HG03095 (cell line): ENCODE measurements around the gene NR6A1.

Source experiments
- ATAC-seq: cut with Tn5 transposase; IDR thresholded peaks from one replicate; pipeline ENCODE4 v1.9.1; 2021; ENCODE audit warnings: moderate library complexity; ENCODE audit not compliant: unreplicated experiment

The NR6A1 gene

DNA sequence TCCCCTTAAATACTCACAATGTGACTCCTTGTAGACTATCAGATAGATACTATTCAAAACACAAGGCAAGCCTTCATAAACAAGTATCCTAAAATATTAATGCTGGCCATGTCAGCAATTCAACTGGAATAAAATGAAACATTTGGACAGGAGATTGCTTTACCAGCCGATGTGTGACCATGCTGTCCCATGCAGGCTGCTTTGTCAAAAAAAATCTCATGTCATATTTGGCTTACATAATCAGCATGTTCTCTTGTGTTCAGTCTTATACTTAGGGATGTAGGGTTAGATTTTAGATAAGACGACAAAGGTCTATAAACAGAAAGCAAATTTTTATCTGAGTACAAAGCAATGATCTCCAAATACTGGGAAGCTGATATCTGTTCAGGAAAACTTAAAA, 108.5 kb downstream of the NR6A1 start:
- no peak for ATAC-seq

DNA sequence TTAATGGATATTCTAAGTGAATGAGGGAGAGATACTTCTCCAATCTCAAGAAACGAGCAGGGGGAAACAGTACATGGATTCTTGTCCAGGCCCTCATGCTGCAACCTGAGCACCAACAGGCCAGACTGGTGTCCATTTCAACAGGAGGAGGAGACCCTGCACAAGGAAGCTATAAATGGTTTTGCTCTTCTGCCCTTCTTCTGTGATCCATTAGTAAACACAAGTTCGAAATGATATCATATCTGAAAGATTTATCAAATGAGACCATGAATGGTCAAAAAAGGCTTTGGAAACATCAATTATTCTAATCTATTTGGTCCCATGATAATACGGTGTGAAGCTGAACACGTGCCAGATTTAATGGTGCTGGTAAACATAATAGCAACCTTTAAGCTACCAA, 109.8 kb downstream of the NR6A1 start:
- no peak for ATAC-seq

DNA sequence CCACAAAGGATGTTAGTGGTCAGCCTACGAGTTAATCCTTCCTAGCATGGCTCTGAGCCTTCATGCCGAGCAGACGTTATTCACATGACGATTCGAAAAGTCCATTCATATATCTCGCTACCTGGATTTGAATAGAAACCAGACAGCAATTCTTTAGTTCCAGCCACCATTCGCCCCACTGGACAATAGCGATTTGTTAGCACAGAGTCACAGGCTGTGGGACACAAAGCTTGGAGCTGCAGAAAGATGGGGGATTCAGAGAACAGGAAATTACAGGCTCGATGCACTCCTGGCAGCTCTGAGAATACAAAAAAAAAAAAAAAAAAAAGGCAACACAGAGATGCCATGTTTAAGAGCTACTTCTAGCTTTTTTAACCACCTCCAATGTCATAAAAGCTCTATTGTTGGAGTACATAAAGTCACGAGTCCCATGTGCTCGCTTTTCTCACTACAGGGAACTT, 110.7 kb downstream of the NR6A1 start:
- no peak for ATAC-seq

DNA sequence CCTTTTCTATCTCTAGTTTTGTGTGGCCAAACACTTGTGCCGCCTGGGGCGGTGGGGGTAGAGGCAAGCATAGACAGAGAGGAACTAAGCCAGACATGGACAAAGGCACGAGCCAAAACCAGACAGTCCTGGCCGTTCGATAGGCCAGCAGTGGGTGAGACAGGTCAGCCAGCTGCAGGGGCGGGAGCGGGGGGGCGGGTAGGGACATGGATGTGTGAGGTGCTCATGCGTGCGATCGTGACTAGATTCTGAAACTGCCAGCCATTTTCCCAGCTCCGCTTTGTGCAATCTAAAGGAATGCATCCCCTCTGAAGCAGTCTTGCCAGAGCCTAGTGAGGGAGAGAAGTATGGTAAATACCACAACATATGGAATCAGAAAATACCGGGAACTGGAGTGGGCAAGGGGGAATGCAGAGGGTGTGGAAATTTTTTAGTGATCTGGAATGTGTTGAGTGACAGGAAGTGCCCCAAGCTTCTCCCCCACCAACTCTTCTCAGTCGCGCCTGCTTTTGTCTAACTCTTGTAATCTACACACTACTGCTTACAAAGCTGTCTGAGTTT, 111.9 kb downstream of the NR6A1 start:
- peak; percentile 50 for ATAC-seq

DNA sequence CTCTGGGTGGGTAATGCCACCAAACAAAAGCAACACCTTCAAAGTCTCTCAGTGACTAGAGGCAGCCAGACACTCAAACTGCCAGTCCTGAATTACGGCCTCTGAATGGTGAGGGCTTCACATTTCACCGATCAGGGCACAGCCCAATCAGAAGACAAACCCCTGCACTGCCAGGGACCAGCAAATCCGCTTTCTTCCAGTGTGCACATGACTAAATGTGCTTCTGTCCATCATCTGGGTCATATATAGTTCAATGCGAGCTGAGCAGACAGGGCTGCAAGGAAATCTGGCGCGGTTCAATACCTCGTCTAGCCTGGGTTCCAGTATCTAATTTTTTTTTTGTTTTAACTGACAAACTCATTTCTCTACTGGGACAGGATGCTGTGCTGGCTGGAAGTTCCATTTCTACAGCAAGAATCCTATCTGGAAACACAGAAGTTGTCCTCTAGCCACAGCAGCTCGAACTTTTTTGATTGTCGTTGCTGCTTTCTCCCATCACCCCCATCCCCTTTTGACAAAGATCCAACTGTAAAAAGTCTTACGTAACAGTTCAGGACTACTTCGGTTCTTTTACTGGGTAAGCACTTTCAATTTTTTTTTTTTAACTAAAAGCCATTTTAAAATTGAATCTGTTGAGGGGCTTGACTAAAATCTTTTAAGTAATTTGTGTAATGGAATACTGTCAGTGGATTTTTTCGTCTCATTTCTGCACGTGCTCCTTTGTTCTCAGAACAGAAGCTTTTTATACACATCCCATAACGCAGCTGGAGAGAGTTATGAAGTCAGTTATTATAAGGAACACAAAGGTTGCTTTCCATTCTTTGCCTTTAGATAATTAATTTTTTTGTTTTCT, 112.7 kb downstream of the NR6A1 start:
- peak; percentile 82 for ATAC-seq

DNA sequence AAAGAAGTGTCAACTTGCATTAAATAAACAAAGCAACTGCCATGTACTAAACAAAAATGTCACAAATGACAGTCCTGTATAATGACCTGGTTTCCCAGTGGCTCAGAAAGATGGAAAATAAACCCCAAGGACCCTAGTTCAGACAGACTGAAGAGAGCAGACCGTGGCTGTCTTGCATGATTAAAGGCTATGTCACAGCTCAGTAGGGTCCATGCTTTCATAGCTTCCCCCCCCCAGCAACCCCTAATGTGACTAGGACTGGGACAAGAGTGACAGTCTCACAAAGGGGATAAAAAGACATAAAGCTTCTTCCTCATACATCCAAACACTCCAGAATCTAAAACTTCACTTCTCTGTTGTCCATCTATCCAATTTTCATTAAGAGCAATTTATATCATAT, 113.6 kb downstream of the NR6A1 start:
- no peak for ATAC-seq

DNA sequence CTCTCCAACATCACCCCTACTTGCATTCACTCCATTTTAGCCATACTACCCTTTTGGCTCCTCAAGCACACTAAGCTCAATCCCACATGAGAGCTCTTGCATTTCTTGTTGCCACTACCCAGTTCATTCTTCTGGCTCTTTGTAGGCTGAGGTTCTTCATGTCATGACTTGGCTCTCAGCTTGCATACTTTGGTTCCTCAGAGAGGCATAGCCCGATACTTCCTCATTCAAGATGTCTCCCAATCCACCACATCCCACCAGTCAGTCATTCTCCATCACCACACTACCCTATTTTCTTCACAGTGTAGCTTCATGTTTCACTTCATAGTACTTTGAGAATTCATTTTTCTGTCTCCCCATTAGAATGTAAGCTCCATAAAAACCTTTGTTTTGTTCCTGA, 116.7 kb downstream of the NR6A1 start:
- ATAC-seq = no peak

DNA sequence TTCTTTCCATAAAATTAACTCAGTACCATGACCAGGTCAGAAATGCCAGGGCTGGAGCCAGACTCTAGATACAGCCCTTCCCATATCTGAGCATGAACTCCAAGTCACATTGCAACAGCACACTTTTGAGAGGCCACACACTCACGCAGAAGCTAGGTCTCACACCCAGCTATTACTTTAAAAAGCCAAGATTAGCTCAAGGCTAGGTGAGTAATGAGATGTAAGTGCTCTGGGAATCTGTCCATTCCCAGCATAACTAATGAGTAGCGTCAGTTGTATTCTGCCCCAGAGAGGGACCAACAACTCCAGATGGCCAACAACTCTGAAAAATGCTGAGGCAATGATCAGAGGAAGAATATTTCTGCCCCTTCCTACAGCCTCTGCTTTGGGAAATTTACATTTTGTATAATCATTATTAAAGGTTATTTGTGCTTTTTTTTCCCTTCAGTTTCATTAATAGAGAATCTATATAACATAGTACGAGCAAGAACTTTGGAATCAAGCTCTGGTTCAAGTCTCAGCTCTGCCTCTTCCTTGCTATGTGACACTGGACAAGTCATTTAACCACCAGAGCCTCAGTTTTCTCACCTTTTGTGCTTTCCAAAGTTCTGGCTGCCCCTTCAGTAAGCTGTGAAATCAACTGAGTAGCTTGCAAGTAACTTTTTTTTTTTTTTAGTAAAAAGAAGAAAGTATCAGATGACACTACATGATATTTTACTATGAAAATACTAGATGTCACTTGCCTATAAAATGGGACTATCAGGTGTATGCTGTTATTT, 118.3 kb downstream of the NR6A1 start:
- no peak for ATAC-seq

DNA sequence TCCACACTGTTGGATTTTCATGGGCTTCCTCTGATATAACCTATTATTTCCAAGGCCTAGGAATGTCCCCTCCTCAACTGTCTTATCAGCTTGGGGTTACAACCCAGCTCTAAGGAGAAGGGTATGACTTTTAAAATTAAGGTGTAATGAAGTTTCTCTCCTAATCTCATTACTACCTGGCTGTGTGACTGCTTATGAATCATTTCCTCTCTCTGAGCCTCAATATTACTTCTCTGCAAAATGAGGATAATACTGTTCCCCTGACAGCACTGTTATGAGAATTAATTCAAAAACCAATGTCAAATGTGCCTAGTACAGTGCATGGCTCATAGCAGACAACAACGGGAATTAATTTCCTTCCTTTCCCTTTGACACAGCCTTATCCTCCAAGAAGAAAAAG, 118.9 kb downstream of the NR6A1 start:
- ATAC-seq = no peak

DNA sequence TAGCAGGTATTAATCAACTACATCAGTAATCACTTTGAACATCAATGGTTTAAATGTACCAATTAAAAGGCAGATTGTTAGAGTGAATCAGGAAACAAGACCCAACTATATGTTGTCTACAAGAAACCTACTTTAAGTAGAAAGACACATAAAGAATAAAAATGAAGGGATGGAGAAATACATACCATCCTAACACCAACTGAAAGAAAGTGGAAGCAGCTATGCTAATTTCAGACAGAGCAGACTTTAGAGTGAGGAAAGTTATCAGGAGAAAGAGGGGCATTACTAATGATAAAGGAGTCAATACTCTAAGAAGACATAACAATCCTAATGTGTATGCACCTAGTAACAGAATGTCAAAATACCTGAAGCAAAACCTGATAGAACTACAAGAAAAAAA, 125.8 kb downstream of the NR6A1 start:
- ATAC-seq = no peak

DNA sequence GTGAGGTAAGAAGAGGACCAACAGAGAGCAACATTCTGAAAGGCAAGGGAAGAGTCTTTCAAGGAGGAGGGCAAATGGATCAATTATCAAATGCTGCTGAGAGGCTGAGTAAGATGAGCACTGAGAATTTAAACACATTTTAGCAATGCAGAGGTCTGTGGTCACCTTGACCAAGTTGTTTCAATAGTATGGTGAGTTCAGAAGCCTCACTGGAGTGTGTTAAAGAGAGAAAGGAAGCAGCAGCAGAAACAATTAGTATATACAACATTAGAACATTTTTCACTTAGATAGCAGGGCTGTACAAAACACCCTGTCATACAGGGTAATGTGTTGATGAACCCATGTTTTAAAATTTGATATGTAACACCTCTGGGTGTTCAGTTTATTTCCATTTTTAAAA, 131.5 kb downstream of the NR6A1 start:
- ATAC-seq = no peak

DNA sequence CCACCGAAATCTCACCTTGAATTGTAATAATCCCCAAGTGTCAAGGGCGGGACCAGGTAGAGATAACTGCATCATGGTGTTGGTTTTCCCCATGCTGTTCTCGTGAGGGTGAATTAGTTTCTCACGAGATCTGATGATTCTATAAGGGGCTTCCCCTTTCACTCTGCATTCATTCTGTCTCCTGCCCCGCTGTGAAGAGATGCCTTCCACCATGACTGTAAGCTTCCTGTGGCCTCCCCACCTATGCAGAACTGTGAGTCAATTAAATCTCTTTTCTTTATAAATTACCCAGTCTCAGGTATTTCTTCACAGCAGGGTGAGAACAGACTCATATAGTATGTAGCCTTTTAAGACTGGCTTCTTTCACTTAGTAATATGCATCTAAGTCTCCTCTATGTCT, 135.8 kb downstream of the NR6A1 start:
- no peak for ATAC-seq

DNA sequence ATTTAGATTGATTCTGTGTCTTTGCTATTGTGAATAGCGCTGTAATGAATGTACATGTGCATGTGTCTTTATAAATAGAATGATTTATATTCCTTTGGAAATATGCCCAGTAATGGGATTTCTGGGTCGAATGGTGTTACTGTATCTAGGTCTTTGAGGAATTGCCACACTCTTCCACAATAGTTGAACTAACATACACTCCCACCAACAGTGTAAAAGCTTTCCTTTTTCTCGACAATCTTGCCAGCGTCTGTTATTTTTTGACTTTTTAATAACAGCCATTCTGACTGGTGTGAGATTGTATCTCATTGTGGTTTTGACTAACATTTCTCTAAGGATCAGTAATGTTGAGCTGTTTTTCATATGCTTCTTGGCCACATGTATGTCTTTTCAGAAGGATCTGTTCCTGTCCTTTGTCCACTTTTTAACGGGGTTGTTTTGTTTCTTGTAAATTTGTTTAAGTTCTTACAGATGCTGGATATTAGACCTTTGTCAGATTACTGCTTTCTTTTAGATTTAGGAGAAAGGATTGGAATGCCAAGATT, 139.0 kb downstream of the NR6A1 start:
- ATAC-seq = no peak

DNA sequence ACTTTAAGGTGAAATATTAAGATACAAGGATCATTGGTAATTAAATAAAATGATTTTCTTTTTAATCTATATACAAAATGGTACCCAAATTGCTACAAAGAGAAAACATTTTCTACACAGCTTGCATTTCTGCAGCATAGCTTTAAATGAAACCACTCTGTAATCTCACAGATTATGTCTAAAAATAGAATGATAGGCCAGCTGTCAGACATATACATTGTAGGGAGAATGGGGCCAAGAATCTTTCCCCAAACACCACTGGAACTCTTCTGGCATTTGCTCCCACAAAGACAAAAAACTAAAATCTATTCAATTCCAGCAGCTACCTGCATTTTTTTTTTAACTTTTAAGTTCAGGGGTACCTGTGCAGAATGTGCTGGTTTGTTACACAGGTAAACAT, 139.8 kb downstream of the NR6A1 start:
- no peak for ATAC-seq

DNA sequence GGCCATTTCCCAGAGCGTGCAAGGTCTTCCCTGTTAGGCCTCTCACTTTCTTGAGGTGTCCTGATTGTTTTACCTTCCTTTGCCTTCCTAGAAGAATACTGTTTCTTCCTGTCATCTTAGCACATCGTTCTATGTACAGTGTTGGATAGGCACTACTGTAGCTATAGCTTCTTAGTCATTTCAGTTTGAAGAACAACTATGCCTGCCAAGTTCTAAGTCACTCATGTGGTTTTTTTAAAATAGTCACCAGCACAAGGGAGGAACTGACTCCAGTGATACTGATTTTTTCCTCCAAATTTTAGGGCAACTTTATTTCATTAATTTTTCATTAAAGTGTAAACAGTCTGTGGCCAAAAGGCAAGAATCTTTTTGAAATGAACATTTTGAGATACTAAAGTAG, 141.5 kb downstream of the NR6A1 start:
- no peak for ATAC-seq

DNA sequence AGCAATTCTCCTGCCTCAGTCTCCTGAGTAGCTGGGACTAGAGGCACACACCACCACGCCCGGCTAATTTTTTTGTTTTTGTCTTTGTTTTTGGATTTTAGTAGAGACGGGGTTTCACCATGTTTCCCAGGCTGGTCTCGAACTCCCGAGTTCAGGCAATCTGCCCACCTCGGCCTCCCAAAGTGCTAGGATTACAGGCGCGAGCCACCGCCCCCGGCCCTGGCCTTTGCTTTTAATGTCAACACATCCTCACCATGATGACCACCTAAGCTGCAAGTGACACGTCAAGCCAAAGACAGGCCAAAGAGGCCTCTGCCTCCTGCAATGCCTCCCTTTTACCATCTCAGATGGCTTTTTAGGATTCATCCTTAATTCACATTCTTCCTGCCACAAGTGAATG, 142.4 kb downstream of the NR6A1 start:
- ATAC-seq = no peak

DNA sequence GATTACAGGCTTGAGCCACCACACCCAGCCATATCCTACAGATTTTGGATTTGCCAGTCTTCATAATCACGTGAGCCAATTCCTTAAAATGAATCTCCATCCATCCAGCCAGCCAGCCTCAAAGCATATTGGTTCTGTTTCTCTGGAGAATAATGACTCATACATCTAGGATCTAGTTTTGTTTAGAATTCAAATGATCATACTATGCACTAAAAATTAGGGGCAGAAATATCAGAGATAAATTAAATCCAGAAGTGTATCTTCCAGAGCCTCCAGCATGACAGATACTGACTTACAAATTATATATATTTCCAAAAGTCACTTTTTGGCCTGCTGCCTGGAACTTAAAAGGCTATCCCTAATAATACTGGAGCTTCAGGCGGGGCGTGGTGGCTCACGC, 144.8 kb downstream of the NR6A1 start:
- no peak for ATAC-seq

DNA sequence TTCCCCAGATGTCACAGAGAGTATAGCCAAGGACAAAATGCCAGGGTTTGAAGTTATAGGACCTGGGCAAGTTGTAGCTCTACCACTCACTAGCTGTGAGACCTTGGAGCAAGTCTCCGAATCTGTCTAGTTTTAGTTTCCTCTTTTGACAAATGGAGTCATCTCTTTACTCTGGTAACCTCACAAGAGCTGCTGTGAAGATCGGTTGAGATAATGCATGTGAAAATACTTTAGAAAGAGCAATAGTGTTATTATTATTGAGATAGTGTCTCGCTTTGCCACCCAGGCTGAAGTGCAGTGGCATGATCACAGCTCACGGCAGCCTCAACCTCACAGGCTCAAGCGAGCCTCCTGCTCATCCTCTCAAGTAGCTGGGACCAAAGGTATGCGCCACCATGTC, 146.0 kb downstream of the NR6A1 start:
- no peak for ATAC-seq

DNA sequence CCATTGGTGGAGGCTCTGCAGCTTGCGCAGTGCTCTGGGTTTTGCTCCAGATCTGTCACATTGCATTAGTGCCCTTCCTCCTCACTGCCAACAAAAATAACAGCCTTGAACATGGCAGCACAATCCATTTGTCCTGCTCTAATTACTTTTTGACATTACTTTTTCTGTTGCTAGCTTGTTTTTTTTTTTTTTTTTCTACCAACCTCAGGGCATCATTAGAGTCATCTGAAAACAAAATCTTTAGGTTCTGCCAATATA, 146.4 kb downstream of the NR6A1 start:
- ATAC-seq = no peak

DNA sequence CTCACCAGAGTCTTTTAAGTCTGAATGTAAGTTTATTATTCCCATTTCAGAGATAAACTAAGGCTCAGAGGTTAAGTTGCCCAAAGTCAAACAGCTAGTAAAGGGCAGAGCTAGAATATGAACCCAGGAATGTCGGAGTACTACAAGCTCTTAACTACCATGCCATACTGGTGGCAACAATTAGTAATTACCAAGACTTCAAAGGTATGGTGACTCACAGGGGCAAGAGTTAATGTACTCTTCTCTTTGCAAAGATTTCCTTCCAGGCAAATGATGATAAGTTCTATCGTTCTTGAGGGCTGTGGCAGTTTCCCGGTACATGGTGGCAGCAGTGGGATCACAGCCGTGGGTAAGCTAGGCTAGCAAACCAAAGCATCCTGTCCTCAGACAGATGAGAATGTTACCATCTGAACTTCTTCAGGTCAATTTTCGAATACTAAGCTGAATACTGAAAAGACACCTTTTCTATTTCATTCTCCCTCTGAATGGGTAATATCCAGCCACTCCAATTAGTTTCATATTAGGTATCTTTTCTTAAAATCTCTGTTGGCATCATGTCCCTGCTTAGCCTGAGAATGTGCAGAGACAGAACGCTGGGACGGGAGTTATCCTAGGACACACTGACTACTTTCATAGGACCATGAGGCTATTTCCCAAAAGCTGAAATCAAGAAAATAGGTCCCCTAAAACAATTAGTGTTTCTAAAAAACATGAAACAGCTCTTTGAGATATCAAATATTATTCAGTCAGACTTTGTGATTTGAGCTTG, 147.0 kb downstream of the NR6A1 start:
- ATAC-seq = no peak

DNA sequence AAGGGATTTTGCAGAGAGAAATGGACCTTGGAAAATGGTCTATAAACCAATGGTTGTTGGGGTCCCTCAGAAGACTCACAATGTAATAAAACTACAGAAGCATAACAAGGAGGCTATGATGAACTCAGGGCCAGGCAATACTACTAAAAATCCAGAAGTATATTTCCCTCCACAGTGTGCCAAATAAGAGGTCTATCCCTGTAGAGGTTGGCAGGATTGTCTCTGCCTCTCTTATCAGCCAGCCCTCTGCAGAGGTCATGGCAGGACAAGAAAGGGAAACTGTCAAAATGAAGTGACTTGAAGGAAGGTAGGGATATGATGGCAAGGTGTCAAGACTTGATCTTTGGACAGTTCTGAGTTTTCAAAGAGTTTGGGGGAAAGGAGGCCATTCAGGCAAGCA, 148.2 kb downstream of the NR6A1 start:
- ATAC-seq = no peak
